Thymus (tissue), 11 donors: Measurements from ENCODE around the gene CYP27C1. TPM values are rescaled to one million over a fixed set of nuclear protein-coding genes. Genes with fewer than 3 reads are reported as not detected.
"Not testable (repeated sequence)": the region's sequence is repeated elsewhere in the genome, so short reads cannot be mapped to it uniquely, and the experiment has no call there.

Source experiments
- DNase-seq, 9 donors: peaks; one replicate each; pipeline ENCODE4 v3.0.0-alpha.2; 2013; ENCODE audit warnings: low spot score in 9 of 9, low read depth in 6 of 9, missing footprints in 1 of 9
- H3K27ac ChIP-seq, 2 donors: one replicate each; pipeline ENCODE4 v1.5.1; 2013; ENCODE audit warnings: control low read depth in 1 of 2, low read depth in 1 of 2, low read length in 1 of 2, mild to moderate bottlenecking in 1 of 2, moderate library complexity in 1 of 2
- H3K27me3 ChIP-seq, 2 donors: one replicate each; pipeline ENCODE4 v1.5.1; 2013; ENCODE audit warnings: low read length in 1 of 2; ENCODE audit not compliant: control insufficient read depth in 2 of 2, insufficient read depth in 1 of 2
- H3K36me3 ChIP-seq, 2 donors: one replicate each; pipeline ENCODE4 v1.5.1; 2013; ENCODE audit warnings: low read length in 1 of 2, mild to moderate bottlenecking in 1 of 2, moderate library complexity in 1 of 2; ENCODE audit not compliant: control insufficient read depth in 2 of 2, insufficient read depth in 2 of 2
- H3K4me1 ChIP-seq, 2 donors: one replicate each; pipeline ENCODE4 v1.5.1; 2013; ENCODE audit warnings: low read length in 2 of 2; ENCODE audit not compliant: control insufficient read depth in 2 of 2, insufficient read depth in 2 of 2
- H3K4me3 ChIP-seq, 2 donors: one replicate each; pipeline ENCODE4 v1.5.1; 2013; ENCODE audit warnings: low read length in 2 of 2, control low read depth in 1 of 2, mild to moderate bottlenecking in 1 of 2
- H3K9me3 ChIP-seq, 2 donors: one replicate each; pipeline ENCODE4 v1.5.1; 2013; ENCODE audit warnings: low read length in 1 of 2, mild to moderate bottlenecking in 1 of 2; ENCODE audit not compliant: control insufficient read depth in 2 of 2, insufficient read depth in 1 of 2
- WGBS: extraction: QIAGEN DNeasy Blood & Tissue Kit; methylation state at CpG from one replicate; pipeline ENCODE4 v1.1.7; 2013; 5-methylcytosine and 5-hydroxymethylcytosine counted together
- polyA plus RNA-seq: library from polyadenylated mRNA; stranded (reverse); fragments of 200-250 nt; gene quantifications from one replicate; pipeline ENCODE4 v1.2.3, GENCODE V29; 2013
- total RNA-seq: library from RNA; stranded (reverse); fragments of 120-200 nt; gene quantifications from one replicate; pipeline ENCODE4 v1.2.4, GENCODE V29; 2013
- donor health status: healthy.

The CYP27C1 gene
- total and polyA plus RNA-seq, 2 donors = 0.05 TPM

DNA sequence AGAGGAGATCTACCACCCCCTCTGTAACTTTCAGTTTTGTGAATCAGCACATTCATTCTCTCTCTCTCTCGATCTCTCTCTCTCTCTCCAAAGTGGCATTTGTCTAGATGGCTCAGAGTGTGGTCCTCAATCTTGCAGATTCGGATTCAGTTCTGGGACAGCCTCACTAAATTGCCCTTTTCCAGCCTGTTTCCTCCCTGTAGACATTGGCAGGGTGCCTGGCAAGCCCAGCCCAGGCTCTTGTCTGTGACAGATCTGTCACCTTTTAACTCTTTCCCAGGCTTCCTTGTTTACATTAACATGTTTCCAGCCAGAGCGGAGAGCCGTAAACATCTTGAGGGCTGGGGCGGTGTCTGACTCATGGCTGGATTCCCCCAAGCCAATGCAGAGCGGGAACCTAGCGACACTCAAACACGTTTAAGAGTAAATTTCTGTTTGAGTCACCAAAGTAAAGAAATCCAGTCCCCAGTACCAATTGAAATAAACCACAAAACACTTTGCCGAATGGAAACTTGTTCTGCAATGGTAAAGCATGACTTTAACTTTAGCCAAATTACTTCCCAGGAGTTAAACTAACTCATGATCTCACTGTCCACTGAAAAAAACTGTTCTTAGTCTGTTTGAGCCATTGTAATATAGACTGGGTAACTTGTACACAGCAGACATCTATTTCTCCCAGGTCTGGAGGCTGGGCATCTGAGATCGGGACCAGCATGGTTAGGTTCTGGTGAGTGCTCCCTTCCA, 6.6 kb upstream of the CYP27C1 start:
- Histone ChIP-seq H3K36me3 (no peaks in the 10 kb centered on the region), H3K9me3 (peaks cover 0 to 4% of the 10 kb centered on the region in 2 donors), H3K4me3 (no peak overlapping the region), H3K27ac (no peak overlapping the region), H3K4me1 (no peaks in the 10 kb centered on the region), H3K27me3 (peaks cover 16 to 47% of the 10 kb centered on the region in 2 donors)
- DNase-seq = no peak
- 70% methylated on average over 10 of the region's 10 CpGs for WGBS

DNA sequence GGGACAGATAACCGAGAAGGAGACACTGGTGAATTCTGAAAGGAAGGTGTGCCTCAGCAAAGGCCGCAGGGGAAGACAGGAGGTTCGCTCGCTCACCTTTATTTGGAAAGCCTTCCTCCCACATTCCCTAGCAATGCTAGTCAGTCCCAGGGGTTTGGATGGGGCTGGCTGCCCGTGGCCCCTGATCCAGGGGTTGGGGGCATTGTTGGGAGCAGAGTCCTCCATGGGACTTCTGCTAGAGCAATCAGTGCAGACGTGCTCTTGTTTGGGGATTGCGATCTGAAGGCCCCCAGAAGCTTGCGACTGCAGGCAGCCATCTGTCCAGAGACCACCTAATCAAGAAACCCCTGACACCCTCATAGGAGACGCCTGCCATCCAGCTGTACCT, 6.0 kb upstream of the CYP27C1 start:
- WGBS = 80% methylated on average over 9 of the region's 9 CpGs
- no peak overlapping the region for H3K4me3 ChIP-seq
- H3K36me3 ChIP-seq = no peaks in the 10 kb centered on the region
- no peak overlapping the region for H3K27ac ChIP-seq
- H3K27me3 ChIP-seq = peaks cover 17 to 52% of the 10 kb centered on the region in 2 donors
- DNase-seq = no peak
- H3K9me3 ChIP-seq = peaks cover 0 to 4% of the 10 kb centered on the region in 2 donors
- no peaks in the 10 kb centered on the region for H3K4me1 ChIP-seq

DNA sequence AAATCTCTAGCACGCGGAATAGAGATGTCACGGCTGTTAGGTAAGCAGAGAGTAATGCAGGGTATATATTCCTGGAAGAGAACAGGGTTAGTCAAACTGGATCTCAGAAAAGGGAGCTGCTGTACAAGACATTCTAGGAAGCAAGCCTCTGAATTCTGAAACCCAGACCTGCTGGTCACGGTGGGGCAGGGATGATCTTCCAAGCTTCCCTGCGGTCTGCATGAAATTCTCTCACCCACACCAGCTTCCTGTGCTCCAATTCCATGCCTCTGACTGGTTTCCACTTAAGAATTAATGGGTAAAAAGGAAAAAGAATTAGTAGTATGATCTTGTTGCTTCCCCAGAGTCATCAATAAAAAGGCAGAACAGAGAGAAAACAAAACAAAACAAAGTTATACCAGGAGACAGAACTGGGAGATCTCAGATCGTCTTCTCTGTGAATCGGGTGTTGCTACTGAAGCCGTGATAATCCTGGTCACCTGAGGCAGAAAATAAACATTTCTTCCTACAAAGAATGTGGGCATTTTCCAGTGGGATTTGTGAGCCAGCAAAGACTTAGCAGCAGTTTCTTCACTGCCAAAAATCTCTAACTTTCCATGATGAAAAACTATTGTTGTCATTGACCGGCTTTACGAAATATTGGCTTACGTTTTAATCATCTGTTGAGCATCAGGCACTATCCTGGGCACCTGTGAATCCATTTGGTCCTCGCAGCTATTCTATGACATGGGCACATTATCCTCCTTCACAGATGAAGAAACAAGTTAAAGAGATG, 5.3 kb upstream of the CYP27C1 start:
- no peak for DNase-seq
- no peak overlapping the region for H3K4me3 ChIP-seq
- no peaks in the 10 kb centered on the region for H3K36me3 ChIP-seq
- WGBS = 83% methylated on average over 12 of the region's 12 CpGs
- H3K27me3 ChIP-seq = peaks cover 24 to 60% of the 10 kb centered on the region in 2 donors
- no peak overlapping the region for H3K27ac ChIP-seq
- peaks cover 0 to 4% of the 10 kb centered on the region in 2 donors for H3K9me3 ChIP-seq
- H3K4me1 ChIP-seq = no peaks in the 10 kb centered on the region

DNA sequence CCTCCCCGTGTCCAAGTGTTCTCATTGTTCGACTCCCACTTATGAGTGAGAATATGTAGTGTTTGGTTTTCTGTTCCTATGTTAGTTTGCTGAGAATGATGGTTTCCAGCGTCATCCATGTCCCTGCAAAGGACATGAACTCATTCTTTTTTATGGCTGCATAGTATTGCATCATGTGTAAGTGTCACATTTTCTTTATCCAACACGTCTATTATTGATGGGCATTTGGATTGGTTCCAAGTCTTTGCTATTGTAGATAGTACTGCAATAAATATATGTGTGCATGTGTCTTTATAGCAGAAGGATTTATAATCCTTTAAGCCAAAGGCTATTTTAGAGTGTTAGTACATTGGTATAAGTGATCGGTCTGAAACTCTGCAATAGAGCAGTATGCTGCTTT, 4.0 kb upstream of the CYP27C1 start:
- not testable (repeated sequence) for H3K27ac ChIP-seq, DNase-seq, H3K4me3 ChIP-seq, H3K9me3 ChIP-seq, H3K36me3 ChIP-seq, H3K4me1 ChIP-seq
- H3K27me3 ChIP-seq = peaks cover 36 to 72% of the 10 kb centered on the region in 2 donors
- 91% methylated on average over 5 of the region's 5 CpGs for WGBS

DNA sequence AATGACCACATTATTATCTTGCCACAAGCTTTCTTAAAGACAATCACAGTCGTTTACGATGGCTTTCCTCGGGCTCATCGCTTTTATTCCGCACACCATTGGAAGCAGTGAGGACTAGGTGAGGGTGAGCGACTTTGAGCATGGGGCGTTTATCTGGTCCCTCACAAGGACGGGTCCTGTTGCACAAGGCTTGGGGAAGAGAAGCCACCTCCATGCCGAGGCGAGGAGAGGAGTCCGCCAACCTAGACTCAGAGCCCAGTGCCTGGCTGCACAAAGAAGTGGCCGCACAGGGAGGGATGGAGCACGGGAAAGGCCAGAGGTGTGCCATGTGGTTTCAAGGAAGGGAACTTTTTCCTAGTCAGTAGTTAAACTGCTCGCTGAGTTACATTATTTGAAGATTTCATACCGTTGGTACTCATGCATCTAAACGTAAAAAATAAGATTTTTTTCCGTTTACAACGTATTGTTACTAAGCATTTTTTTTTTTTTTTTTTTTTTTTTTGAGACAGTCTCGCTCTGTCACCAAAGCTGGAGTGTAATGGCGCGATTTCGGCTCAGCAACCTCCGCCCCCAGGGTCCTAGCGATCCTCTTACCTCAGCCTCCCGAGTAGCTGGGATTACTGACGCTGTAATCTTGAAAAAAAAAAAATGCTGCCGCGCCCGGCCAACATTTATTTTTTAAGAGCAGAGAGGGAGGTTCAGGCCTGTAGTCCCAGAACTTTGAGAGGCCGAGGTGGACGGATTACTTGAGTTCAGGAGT, 849 bp upstream of the CYP27C1 start:
- Histone ChIP-seq H3K27ac (no peak overlapping the region), H3K9me3 (peaks cover 0 to 7% of the 10 kb centered on the region in 2 donors), H3K4me1 (peaks cover 6 to 12% of the 10 kb centered on the region in 2 donors), H3K27me3 (peaks cover 58 to 86% of the 10 kb centered on the region in 2 donors), H3K4me3 (no peak overlapping the region), H3K36me3 (no peaks in the 10 kb centered on the region)
- DNase-seq = no peak
- WGBS = 25% methylated on average over 31 of the region's 31 CpGs

DNA sequence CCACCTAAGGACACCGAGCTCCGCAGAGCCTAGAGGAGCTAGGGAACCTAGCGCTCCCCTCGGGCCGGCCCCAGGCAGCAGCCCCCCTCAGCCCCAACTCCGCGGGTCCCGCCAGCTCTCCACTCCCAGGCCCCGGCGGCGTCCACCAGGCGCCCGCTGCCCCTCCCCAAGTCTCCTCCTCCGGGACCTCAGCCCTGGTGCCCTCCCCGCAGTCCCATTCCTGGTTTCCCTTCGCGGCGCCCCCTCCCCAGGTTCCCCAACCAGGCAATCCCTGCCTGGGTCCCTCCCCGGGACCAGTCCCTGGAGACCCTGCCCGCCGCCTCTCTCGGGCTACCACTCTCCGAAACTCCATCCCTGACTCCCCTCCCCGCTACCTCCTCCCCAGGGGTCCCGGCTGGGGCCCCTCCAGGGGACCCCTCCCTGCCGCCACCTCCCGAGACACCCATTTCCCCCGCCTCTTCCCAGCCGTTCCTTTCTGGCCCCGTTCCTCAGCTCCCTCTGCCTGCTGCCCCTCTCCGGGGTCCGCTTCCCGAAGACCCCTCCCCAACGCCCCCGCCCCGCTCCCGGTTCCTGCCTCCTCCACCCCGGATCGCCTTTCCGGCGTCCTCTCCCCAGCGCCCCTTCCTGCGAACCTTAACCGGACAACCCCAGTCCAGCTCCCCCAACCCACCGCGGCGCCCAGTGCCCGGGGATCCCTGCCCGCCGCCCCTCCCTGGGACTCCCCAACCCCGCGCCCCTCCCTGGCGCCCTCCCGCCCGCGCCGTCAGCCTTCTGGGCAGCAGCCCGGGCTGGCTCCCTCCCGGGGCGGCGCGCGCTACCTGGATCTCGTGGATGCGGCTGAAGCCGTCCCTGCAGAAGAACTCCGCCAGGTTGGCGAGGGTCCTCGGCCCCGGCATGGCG, 678 bp downstream of the CYP27C1 start:
- Histone ChIP-seq H3K4me1 (peaks cover 6 to 12% of the 10 kb centered on the region in 2 donors), H3K4me3 (peak overlapping the region; percentile 10 to 43), H3K27ac (no peak overlapping the region), H3K9me3 (peaks cover 0 to 7% of the 10 kb centered on the region in 2 donors), H3K36me3 (no peaks in the 10 kb centered on the region), H3K27me3 (peaks cover 57 to 73% of the 10 kb centered on the region in 2 donors)
- no peak for DNase-seq
- 2% methylated on average over 71 of the region's 71 CpGs for WGBS

DNA sequence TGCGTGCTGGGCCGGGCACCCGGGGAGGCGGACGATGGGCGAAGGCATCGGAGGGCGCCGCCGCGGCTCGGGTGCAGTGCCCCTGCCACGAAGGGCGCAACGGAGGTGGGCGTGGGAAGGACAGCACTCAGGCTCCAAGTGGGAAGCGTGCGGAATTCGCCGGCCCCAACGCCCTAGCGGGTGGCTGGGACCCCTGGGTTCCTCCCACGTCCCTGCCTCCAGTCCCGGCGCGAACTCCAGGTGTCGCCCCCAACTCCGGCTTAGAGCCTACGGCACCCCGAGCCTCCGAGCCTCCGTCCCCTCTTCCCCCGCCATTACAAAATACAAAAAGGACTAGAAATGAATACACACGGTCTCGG, 1.3 kb downstream of the CYP27C1 start:
- Histone ChIP-seq H3K27me3 (peaks cover 57 to 73% of the 10 kb centered on the region in 2 donors), H3K27ac (no peak overlapping the region), H3K9me3 (peaks cover 0 to 7% of the 10 kb centered on the region in 2 donors), H3K4me3 (peak overlapping the region; percentile 10 to 43), H3K4me1 (peaks cover 6 to 12% of the 10 kb centered on the region in 2 donors), H3K36me3 (no peaks in the 10 kb centered on the region)
- WGBS = 3% methylated on average over 35 of the region's 35 CpGs
- DNase-seq = no peak

DNA sequence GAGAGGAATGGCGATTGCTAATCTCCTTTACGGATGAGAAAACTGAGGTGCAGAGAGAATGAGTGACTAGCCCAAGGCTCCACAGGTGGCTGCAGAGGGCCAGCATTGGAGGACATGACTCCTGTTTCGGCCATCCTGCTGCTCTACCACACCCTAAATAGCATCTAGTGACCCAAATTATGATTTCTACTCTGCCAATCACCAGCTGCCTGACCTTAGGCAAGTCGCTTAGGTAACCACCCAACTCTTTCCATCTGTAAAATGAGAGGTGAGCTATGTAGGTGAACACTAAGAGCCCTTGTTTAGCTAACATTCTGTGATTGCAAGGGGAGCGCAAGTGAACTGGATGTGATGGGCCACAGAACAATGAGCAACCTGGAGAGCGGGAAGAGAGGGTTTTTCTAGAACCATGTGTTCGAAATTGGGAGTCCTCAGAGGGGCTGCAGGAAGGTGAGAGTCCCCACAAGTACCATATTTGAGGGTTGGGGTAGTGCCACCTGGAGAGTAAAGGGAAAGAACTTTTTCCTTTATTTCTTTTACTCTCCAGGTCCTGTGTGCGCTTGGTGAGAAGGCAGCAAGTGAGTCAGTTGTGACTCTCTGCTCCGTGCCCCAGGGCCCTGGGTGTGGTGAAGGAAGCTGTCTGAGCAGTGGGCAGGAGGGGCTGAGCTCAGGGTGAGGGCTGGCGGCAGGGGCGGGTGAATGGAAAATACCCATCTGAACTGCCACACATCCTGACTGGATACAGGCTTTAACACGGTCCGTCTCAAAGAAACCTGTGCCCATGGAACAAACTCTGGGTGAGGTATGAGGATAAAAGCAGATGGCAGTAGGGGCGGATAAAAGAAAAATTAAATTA, 2.4 kb downstream of the CYP27C1 start:
- Histone ChIP-seq H3K27ac (no peak overlapping the region), H3K36me3 (no peaks in the 10 kb centered on the region), H3K27me3 (peaks cover 54 to 63% of the 10 kb centered on the region in 2 donors), H3K4me3 (no peak overlapping the region), H3K9me3 (peaks cover 0 to 7% of the 10 kb centered on the region in 2 donors), H3K4me1 (peaks cover 6 to 12% of the 10 kb centered on the region in 2 donors)
- DNase-seq = no peak
- 77% methylated on average over 14 of the region's 14 CpGs for WGBS
